K562 (cell line): ENCODE measurements around the gene OGT. TPM values are rescaled to one million over a fixed set of nuclear protein-coding genes. Genes with fewer than 3 reads are reported as not detected.

ENCODE experiments used
- BACH1 ChIP-seq: fragments of 200-800 bp; sonication (Bioruptor generic); IDR thresholded peaks from 2 replicates; pipeline ENCODE4 v1.6.1; 2016; ENCODE audit warnings: missing genetic modification characterization, missing compliant biosample characterization
- CREBBP ChIP-seq: IDR thresholded peaks from one replicate; pipeline ENCODE4 v1.6.1; 2012; ENCODE audit warnings: low read depth, mild to moderate bottlenecking, control low read depth, inconsistent platforms, low read length
- CTBP1 ChIP-seq: fragments of 450-650 bp; IDR thresholded peaks from 2 replicates; pipeline ENCODE4 v1.6.1; 2016; ENCODE audit warnings: borderline replicate concordance
- ERF ChIP-seq: fragments of 450-650 bp; formaldehyde crosslinking; IDR thresholded peaks from 2 replicates; pipeline ENCODE4 v1.4.0; 2020; ENCODE audit warnings: mild to moderate bottlenecking, mixed read lengths
- HDAC6 ChIP-seq: IDR thresholded peaks from 2 replicates; pipeline ENCODE4 v1.6.1; 2012; ENCODE audit warnings: low read depth, mild to moderate bottlenecking, control low read depth, inconsistent platforms, low read length, moderate library complexity
- MXI1 ChIP-seq: IDR thresholded peaks from 2 replicates; pipeline ENCODE4 v1.6.1; 2011; ENCODE audit warnings: low read depth, mild to moderate bottlenecking, improper control_type of control experiment, low read length
- PYGO2 ChIP-seq: fragments of 450-650 bp; IDR thresholded peaks from 2 replicates; pipeline ENCODE4 v1.6.1; 2016; ENCODE audit warnings: mild to moderate bottlenecking, missing genetic modification characterization, moderate library complexity, missing compliant biosample characterization
- RBFOX2 ChIP-seq: fragments of 200-400 bp; formaldehyde crosslinking; IDR thresholded peaks from 2 replicates; pipeline ENCODE4 v1.6.1; 2017; ENCODE audit warnings: low read depth, mild to moderate bottlenecking, low read length, moderate library complexity
- RBM15 ChIP-seq: fragments of 200-400 bp; formaldehyde crosslinking; IDR thresholded peaks from 2 replicates; pipeline ENCODE4 v1.6.1; 2018; ENCODE audit warnings: mild to moderate bottlenecking, low read length, moderate library complexity; ENCODE audit not compliant: insufficient read depth
- RCOR1 ChIP-seq, 2 experiments: IDR thresholded peaks; 2 replicates each; pipeline ENCODE4 v1.6.1; 2012; ENCODE audit warnings: low read depth in 2 of 2, low read length in 2 of 2, borderline replicate concordance in 1 of 2, improper control_type of control experiment in 1 of 2
- TRIM28 ChIP-seq: fragments of 450-650 bp; IDR thresholded peaks from 2 replicates; pipeline ENCODE4 v1.6.1; 2017
- ZFP30 ChIP-seq: fragments of 250-450 bp; sonication (Bioruptor Pico); IDR thresholded peaks from 2 replicates; pipeline ENCODE4 v1.8.0; 2022; ENCODE audit warnings: moderate library complexity, mild to moderate bottlenecking, inconsistent platforms, borderline replicate concordance
- polyA plus RNA-seq, 8 experiments: library from polyadenylated mRNA; depleted of rRNA in 4 of 8; stranded (reverse) in 5 of 8; unstranded in 3 of 8; fragments of >200 nt; fragmentation: Nextera tagmentation in 2 of 8; fragmentation: Illumina TruSeq in 1 of 8; extraction: Ambion mirVana in 2 of 8; extraction: Trizol in 1 of 8; gene quantifications; 2 replicates each; pipeline versions ENCODE4 v1.2.1 to v1.2.3, GENCODE V29; 2011 to 2014; ENCODE audit warnings: inconsistent platforms in 1 of 8, missing spikeins in 1 of 8
- total RNA-seq, 7 experiments: library from RNA; depleted of rRNA in 6 of 7; stranded (reverse); fragments of >200 nt in 6 of 7; fragmentation: Illumina TruSeq in 2 of 7; extraction: Trizol in 2 of 7; gene quantifications; 2 replicates each; pipeline versions ENCODE4 v1.2.1 to v1.2.3, GENCODE V29; 2011 to 2021; ENCODE audit warnings: low replicate concordance in 1 of 7
- TF ChIP-seq, protein P1 (sequence below): IDR thresholded peaks from 2 replicates; pipeline ENCODE4 v1.6.1; 2011; ENCODE audit not compliant: insufficient read length; ENCODE audit errors: extremely low read depth
- TF ChIP-seq, protein P2 (sequence below): sonication (generic); formaldehyde crosslinking; IDR thresholded peaks from 2 replicates; pipeline ENCODE4 v1.8.1; 2023; ENCODE audit warnings: mild to moderate bottlenecking, missing genetic modification reagents, moderate library complexity
- TF ChIP-seq, protein P3 (sequence below): fragments of 250-450 bp; sonication (Bioruptor Pico); IDR thresholded peaks from 2 replicates; pipeline ENCODE4 v1.8.0; 2022; ENCODE audit warnings: moderate library complexity, mild to moderate bottlenecking, inconsistent platforms
- TF ChIP-seq, protein P4 (sequence below), 2 experiments: IDR thresholded peaks in 1 of 2; conservative IDR thresholded peaks in 1 of 2; 2 replicates each; pipeline ENCODE4 v1.6.1; 2016; ENCODE audit warnings: low read depth in 2 of 2, mild to moderate bottlenecking in 1 of 2, missing compliant biosample characterization in 1 of 2, missing genetic modification characterization in 1 of 2, moderate library complexity in 1 of 2
- TF ChIP-seq, protein P5 (sequence below): fragments of 150-350 bp; IDR thresholded peaks from 2 replicates; pipeline ENCODE4 v1.6.1; 2014; ENCODE audit warnings: low read depth, mild to moderate bottlenecking, low read length, borderline replicate concordance

The OGT gene
- total and polyA plus RNA-seq, 9 of the 15 experiments (the other 6 are each of a cell fraction or from before 2014, with no cell fraction given): 38.9 to 347 (median 117) TPM

DNA sequence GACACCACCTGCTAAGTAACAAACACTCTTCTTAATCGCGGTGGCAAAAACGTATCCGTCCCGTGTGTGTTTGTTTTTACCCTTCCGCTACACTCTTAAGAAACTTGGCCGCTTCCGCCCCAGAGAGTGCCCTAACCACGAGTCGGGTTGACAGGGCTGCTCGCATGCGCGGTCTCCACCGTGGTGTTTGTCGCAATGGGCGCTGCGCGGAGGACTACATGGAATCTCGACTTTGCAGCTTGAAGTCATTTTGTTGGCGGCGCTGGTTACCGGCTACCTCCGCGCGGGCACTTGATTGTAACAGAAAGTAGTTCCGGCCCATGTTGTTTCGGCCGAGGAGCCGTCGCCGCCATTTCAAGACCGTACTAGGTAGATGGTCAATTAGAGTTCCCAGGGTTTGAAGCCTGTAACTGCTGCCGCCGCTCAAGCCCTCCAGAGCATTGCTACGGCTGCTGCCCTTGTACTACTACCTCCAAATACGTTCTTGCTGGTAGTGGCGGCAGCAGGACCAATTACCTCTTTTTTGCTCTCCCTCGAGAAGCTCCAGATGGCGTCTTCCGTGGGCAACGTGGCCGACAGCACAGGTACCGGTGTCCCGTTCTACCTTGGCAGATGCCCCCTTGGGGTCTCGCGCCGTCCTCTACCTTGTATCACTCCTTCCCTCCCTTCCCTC is at the start of gene OGT (continued):
- peak; percentile 74 for TF ChIP-seq MXI1
- TF ChIP-seq, protein P1, sequence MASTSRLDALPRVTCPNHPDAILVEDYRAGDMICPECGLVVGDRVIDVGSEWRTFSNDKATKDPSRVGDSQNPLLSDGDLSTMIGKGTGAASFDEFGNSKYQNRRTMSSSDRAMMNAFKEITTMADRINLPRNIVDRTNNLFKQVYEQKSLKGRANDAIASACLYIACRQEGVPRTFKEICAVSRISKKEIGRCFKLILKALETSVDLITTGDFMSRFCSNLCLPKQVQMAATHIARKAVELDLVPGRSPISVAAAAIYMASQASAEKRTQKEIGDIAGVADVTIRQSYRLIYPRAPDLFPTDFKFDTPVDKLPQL: peak; percentile 73
- TF ChIP-seq, protein P2, sequence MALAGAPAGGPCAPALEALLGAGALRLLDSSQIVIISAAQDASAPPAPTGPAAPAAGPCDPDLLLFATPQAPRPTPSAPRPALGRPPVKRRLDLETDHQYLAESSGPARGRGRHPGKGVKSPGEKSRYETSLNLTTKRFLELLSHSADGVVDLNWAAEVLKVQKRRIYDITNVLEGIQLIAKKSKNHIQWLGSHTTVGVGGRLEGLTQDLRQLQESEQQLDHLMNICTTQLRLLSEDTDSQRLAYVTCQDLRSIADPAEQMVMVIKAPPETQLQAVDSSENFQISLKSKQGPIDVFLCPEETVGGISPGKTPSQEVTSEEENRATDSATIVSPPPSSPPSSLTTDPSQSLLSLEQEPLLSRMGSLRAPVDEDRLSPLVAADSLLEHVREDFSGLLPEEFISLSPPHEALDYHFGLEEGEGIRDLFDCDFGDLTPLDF (CRISPR knock-in tag): no peak; the same call in 1 of the 2 replicates
- TF ChIP-seq RBFOX2: peak; percentile 97
- peak; percentile 24 to 77; a peak in 3 of 4 replicates for TF ChIP-seq RCOR1 (IDR thresholded peaks at IDR 0.05; ENCODE audit: borderline replicate concordance in 1 of 2, low read depth in 2 of 2, low read length in 2 of 2)
- TF ChIP-seq, protein P3, sequence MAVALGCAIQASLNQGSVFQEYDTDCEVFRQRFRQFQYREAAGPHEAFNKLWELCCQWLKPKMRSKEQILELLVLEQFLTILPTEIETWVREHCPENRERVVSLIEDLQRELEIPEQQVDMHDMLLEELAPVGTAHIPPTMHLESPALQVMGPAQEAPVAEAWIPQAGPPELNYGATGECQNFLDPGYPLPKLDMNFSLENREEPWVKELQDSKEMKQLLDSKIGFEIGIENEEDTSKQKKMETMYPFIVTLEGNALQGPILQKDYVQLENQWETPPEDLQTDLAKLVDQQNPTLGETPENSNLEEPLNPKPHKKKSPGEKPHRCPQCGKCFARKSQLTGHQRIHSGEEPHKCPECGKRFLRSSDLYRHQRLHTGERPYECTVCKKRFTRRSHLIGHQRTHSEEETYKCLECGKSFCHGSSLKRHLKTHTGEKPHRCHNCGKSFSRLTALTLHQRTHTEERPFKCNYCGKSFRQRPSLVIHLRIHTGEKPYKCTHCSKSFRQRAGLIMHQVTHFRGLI (CRISPR knock-in tag): no peak
- no peak for TF ChIP-seq HDAC6
- TF ChIP-seq ERF (CRISPR knock-in tag): no peak
- TF ChIP-seq TRIM28: 0 out of 2 replicates have a peak, but pooled peaks have one; percentile 59
- TF ChIP-seq ZFP30 (CRISPR knock-in tag): no peak
- TF ChIP-seq BACH1: no peak
- TF ChIP-seq PYGO2 (tag): no peak
- TF ChIP-seq CREBBP: no peak
- TF ChIP-seq, protein P4, sequence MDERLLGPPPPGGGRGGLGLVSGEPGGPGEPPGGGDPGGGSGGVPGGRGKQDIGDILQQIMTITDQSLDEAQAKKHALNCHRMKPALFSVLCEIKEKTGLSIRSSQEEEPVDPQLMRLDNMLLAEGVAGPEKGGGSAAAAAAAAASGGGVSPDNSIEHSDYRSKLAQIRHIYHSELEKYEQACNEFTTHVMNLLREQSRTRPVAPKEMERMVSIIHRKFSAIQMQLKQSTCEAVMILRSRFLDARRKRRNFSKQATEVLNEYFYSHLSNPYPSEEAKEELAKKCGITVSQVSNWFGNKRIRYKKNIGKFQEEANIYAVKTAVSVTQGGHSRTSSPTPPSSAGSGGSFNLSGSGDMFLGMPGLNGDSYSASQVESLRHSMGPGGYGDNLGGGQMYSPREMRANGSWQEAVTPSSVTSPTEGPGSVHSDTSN (CRISPR knock-in tag; IDR thresholded peaks at IDR 0.05; ENCODE audit: low read depth): no peak
- TF ChIP-seq, protein P4 (tag; conservative IDR thresholded peaks at IDR 0.05; ENCODE audit: low read depth): 0 out of 2 replicates have a peak, but pooled peaks have one; percentile 23
- TF ChIP-seq RBM15: no peak
- peak; percentile 47; the same call in 1 of the 2 replicates for TF ChIP-seq CTBP1
- TF ChIP-seq, protein P5, sequence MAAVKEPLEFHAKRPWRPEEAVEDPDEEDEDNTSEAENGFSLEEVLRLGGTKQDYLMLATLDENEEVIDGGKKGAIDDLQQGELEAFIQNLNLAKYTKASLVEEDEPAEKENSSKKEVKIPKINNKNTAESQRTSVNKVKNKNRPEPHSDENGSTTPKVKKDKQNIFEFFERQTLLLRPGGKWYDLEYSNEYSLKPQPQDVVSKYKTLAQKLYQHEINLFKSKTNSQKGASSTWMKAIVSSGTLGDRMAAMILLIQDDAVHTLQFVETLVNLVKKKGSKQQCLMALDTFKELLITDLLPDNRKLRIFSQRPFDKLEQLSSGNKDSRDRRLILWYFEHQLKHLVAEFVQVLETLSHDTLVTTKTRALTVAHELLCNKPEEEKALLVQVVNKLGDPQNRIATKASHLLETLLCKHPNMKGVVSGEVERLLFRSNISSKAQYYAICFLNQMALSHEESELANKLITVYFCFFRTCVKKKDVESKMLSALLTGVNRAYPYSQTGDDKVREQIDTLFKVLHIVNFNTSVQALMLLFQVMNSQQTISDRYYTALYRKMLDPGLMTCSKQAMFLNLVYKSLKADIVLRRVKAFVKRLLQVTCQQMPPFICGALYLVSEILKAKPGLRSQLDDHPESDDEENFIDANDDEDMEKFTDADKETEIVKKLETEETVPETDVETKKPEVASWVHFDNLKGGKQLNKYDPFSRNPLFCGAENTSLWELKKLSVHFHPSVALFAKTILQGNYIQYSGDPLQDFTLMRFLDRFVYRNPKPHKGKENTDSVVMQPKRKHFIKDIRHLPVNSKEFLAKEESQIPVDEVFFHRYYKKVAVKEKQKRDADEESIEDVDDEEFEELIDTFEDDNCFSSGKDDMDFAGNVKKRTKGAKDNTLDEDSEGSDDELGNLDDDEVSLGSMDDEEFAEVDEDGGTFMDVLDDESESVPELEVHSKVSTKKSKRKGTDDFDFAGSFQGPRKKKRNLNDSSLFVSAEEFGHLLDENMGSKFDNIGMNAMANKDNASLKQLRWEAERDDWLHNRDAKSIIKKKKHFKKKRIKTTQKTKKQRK: no peak
